Measurements from ENCODE around the gene KRT77.
A peak's percentile ranks its signal among the peaks of the same experiment; 100 is the strongest.
"Not testable (repeated sequence)": the region's sequence is repeated elsewhere in the genome, so short reads cannot be mapped to it uniquely, and the experiment has no call there.

KRT77 gene

GRCh38 chr12:52721838-52722470 lies 18.6 kb upstream of the KRT77 start:
- no peak for DNase-seq (ENCODE audit: low spot score)

GRCh38 chr12:52720365-52720886 lies 17.1 kb upstream of the KRT77 start:
- no peak for DNase-seq (ENCODE audit: low spot score)

- DNase-seq (ENCODE audit: low spot score): no peak
These were observed 12.7 kb upstream of the KRT77 start for GRCh38 chr12:52716061-52716460.

GRCh38 chr12:52715416-52715815 lies 12.1 kb upstream of the KRT77 start:
- DNase-seq (ENCODE audit: low spot score): peak; percentile 19

- DNase-seq (ENCODE audit: low spot score): no peak
These were observed 11.6 kb upstream of the KRT77 start for GRCh38 chr12:52714887-52715281.

- DNase-seq (ENCODE audit: low spot score): no peak
These were observed 10.9 kb upstream of the KRT77 start for GRCh38 chr12:52713960-52714886.

GRCh38 chr12:52712122-52712521 lies 8.8 kb upstream of the KRT77 start:
- DNase-seq (ENCODE audit: low spot score): not testable (repeated sequence)

- DNase-seq (ENCODE audit: low spot score): no peak
These were observed 7.4 kb upstream of the KRT77 start for GRCh38 chr12:52710730-52711129.

GRCh38 chr12:52708010-52708409 lies 4.7 kb upstream of the KRT77 start:
- peak; percentile 71 for DNase-seq (ENCODE audit: low spot score)

GRCh38 chr12:52704464-52704863 lies 1.1 kb upstream of the KRT77 start:
- no peak for DNase-seq (ENCODE audit: low spot score)

- no peak for DNase-seq (ENCODE audit: low spot score)
These were observed 554 bp upstream of the KRT77 start for GRCh38 chr12:52703878-52704277.

- DNase-seq (ENCODE audit: low spot score): no peak
These were observed 986 bp downstream of the KRT77 start for GRCh38 chr12:52702338-52702737.

GRCh38 chr12:52701281-52701680 lies 2.0 kb downstream of the KRT77 start:
- DNase-seq (ENCODE audit: low spot score): no peak

- DNase-seq (ENCODE audit: low spot score): no peak
These were observed 3.4 kb downstream of the KRT77 start for GRCh38 chr12:52699960-52700359.

GRCh38 chr12:52699373-52699772 lies 4.0 kb downstream of the KRT77 start:
- no peak for DNase-seq (ENCODE audit: low spot score)

- no peak for DNase-seq (ENCODE audit: low spot score)
These were observed 4.5 kb downstream of the KRT77 start for GRCh38 chr12:52698651-52699340.

- DNase-seq (ENCODE audit: low spot score): no peak
These were observed 6.2 kb downstream of the KRT77 start for GRCh38 chr12:52697058-52697582.

GRCh38 chr12:52696588-52696987 lies 6.7 kb downstream of the KRT77 start:
- DNase-seq (ENCODE audit: low spot score): no peak

GRCh38 chr12:52695039-52695438 lies 8.3 kb downstream of the KRT77 start:
- no peak for DNase-seq (ENCODE audit: low spot score)

GRCh38 chr12:52694151-52694550 lies 9.2 kb downstream of the KRT77 start:
- DNase-seq (ENCODE audit: low spot score): no peak

- DNase-seq (ENCODE audit: low spot score): no peak
These were observed 10.1 kb downstream of the KRT77 start for GRCh38 chr12:52693261-52693660.

- DNase-seq (ENCODE audit: low spot score): no peak
These were observed 11.1 kb downstream of the KRT77 start for GRCh38 chr12:52692254-52692653.

- DNase-seq (ENCODE audit: low spot score): no peak
These were observed 11.5 kb downstream of the KRT77 start for GRCh38 chr12:52691841-52692150.
